EH (cell line): ENCODE data around the gene CSF1R.
"Not testable (repeated sequence)": the region's sequence is repeated elsewhere in the genome, so short reads cannot be mapped to it uniquely, and the experiment has no call there.

Source experiments
- DNase-seq: peaks from one replicate; pipeline ENCODE4 v3.0.0-alpha.2; 2015; ENCODE audit warnings: low read depth

The CSF1R gene

DNA sequence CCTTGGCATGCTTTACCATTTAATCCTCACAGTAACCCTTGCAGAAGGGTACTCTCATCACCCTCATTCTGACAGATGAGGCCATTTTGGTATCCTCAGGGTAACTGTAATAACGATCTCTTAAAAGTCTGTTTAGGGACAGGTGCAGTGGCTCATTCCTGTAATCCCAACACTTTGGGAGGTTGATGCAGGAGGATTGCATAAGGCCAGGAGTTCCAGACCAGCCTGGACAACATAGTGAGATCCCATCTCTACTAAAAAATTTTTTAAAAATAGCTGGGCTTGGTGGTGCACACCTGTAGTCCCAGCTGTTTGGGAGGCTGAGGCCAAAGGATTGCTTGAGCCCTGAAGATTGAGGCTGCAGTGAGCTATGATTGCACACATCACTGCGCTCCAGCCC, 31.8 kb downstream of the CSF1R start:
- DNase-seq: no peak

DNA sequence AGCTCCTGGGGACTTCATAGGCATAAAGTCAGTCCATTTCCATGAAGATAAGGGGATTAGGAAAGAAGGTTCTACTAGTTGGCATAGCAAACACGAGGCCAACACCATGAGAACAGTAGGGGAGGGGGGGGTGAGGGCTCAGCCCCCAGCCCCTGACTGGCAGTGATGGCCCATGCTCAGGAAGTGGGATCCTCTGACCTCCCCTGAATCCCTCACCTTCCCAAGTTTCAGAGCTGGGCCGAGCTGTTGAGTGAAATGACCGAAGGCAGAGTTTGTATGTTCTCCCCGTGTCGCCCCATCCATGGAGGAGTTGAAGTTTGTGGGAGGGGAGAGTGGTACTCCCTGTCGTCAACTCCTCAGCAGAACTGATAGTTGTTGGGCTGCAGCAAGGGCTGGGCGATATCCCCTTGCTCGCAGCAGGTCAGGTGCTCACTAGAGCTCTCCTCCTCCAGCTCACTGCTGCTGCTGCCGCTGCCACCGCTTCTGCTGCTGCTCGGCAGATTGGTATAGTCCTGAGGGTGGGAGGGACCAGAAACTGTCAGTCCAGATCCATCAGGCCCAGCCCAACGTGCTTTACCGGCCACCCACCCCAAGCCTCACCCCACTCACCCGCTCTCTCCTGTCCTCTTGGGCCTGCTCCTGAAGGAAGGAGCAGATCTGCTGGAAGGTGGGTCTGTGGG, 32.5 kb downstream of the CSF1R start:
- no peak for DNase-seq

DNA sequence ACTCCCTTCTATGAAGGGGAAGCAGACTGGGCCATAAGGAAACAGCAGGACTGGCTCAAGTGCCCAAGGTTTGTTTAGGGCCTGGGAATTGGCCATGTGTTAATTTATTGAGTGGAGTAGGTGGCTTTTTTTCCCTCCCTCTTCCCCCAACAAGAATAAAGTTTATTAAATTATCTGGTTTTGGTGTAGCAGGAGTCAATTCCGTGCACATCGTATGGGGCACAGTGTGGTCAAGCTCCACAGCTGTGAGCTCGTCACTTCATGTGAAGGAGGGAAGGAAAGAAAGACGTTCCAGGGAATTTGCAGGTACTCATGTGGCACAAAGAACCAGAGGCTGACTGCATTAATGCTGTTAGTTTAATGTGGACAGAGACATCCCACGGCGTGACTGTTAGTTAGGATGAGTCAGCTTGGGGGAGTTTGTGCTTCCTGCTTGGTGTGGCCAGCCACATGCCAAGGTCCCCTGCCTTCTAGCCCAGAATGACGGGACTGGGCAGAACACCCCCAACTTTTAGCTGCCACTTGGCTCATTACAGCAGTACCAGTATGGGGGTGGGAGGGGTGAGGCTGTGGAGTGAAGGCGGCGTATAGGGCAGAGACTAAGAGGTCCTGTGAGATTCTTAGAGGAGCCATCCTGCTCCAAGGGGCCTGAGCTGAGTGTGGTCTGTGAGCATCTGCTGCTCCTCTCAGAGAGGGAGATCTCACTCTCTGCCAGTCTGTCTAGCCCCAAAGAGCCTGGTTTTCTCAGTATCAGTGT, 33.2 kb downstream of the CSF1R start:
- peak; percentile 88 for DNase-seq

DNA sequence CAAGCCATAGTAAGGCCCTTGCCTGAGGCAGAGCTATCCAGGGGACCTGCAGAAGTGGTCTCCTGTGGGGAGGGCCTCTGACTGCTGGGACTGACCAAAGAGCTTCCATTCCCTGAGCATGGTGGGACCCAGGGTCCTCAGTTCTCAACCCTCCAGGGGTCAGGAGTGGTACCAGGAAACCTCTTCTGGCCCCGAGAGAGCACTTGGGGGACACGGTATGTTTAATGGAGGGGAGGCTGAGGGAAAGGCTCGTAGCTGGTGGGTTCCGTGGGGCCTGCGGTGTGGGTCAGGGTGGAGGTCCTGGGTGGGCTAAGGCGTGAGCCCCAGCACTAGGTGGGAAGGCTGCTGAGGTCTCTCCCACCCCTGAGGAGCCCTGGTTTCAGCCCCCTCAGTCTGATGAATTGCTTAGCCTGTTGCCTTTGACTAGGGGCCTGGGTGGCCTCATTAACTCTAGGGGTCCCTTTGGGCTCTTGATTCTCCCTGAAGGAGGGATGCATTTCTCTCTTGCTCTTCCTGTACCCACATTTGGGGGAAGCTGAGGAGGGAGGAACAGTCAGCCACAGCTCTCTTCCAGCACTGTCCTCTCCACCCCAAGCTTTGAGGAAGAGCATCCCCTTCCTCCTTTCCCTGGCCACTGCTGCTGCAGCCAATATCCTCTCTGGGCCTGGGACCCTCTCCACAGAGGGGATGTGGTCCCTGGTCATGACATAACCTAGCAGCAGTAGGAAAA, 34.0 kb downstream of the CSF1R start:
- no peak for DNase-seq

DNA sequence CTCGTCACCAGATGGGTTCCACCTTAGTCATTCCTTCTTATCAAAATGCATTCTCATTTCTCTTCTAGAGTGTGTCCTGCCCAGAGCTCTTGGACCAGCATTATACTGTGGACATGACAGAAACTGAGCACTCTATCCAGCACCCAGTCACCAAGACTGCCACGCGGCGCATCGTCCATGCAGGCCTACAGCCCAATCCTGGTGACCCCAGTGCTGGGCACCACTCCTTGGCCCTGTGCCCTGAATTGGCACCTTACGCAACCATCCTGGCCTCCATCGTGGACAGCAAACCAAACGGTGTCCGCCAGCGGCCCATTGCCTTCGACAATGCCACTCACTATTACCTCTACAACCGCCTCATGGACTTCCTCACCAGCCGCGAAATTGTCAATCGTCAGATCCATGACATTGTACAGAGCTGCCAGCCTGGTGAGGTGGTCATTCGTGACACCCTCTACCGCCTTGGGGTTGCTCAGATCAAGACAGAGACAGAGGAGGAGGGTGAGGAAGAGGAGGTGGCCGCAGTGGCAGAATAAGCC, 34.6 kb downstream of the CSF1R start:
- DNase-seq: no peak

DNA sequence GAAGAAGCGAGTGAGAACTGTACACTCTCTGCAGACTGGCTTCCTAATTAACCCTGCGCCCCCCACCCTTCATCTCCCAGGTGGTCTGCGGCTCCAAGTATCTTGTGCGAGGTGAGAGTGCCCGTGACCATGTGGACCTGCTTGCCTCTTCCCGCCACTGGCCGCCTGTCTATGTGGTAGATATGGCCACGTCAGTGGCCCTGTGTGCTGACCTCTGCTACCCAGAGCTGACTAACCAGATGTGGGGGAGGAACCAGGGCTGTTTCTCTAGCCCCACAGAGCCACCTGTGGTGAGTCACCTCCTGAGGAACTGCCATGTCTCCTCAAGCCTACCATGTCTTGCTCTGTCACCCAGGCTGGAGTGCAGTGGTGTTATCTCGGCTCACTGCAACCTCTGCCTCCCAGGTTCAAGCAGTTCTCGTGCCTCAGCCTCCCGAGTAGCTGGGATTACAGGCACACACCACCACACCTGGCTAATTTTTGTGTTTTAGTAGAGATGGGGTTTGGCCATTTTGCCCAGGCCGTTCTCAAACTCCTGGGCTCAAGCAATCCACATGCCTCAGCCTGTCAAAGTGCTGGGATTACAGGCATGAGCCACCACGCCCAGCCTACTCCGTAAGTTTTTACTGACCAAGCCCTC, 36.1 kb downstream of the CSF1R start:
- DNase-seq: peak; percentile 62

DNA sequence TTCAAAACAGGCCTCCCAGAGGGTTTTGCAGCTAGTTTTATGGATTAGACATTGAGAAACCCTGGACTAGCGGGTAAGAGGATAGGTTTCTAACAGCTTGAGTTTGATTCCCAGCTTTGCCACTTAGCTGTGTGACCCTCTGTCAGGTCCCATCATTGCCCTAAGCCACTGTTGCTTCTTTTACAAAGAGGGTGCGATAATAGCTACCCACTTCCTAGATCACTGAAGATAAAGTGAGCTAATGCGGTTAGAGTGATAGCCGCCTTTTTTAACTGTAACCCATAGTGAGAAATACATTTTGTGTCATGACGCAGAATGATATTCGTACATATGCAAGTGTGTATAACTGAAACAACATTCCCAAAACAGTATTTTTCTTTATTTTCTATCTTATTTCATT, 40.3 kb downstream of the CSF1R start:
- no peak for DNase-seq

DNA sequence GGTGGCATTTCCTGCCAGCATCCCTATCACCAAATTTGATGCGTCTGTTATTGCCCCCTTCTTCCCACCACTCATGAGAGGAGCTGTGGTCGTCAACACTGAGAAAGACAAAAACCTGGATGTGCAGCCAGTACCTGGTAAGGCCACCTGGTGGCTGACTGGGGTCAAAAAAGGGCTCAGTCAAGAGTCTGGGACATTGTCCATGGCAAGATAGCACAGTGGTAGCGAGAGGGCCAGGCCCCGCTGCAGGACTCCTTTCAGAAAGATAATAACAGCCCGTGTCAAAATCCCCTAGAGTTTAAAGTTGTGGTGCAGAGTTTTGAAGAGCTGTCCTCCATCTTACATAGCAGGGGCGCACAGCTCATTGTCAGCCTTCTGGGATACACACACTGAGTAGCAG, 40.8 kb downstream of the CSF1R start:
- DNase-seq: no peak

DNA sequence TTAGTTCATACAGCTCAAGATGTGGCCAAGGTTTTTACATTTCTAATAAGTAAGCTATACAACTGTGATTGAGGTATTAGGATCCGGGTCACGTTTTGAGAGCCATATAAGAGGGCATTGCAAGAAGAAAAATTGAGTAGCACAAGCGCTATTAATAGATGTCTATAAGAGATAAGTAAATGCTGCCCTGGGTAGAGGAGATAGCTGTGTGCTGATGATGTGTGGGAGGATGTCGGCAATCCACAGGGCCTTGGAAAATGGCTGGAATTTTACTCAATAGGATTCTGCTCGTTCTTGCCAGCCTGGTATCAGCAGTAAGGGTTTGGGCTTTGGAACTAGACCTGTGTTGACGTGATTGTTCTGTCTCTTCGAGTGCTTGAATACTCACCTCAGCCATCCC, 41.6 kb downstream of the CSF1R start:
- DNase-seq: peak; percentile 15

DNA sequence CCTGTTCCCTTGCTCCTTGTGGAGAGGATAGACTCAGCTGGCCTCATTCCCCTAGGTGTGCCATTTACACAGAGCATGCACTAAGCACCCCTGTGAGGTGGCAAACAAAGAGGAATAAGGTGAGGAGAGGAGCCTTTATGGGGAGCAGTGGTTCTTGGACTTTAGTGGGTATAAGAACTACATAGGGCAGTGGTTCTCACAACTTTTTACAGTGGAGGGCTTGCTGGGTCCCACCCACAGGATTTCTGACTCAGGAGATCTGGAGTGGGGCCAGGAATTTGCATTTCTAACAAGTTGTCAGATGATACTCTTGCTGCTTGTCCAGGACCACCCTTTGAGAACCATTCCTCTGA, 42.0 kb downstream of the CSF1R start:
- peak; percentile 80 for DNase-seq

DNA sequence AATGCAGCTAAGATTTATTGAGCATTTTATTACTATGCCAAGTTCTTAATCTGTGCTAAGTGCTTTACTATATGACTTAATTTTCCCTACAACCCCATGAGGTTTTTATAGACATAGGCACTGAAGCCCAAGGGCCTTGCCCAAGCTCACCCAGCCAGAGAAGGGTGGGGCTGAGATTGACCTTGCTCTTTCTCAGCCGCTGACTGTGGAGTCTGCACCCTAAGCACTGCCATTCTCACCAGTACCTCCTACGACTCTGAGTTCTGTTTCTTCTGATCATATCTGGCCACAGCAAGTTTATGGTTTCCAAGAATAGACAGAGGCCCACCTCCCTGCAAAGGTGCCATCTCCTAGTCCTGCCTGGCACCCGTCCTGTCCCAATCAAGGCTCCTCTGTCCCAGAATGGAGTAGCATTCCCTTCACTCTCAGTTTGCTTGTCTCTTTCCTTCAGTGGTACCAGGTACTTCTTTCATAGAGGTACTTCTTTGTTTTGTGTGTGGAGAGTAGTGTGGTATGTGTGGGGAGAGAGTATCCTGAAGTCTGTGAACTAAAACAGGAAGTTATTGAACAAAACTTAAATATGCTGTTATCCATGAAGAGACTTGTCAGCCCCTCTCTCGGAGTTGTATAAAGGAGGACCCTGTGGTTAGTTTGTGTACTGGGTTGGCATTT, 42.6 kb downstream of the CSF1R start:
- no peak for DNase-seq

DNA sequence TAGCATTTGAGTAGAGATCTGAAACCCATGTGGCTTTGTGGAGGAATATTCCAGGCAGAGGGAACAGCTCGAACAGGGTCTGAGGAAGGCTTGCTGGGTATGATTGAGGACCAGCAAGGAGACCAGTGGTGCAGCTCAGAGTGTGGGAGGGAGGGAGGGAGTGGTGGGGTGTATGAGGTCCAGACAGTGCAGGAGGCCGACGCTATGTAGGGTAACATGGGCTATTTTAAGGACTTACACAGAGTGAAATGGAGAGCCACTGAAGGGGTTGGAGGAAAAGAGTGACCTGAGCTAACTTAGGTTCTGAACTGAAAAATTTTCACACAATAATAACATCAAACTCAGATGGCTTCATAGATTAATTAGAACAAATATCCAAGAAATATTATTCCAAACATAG, 43.9 kb downstream of the CSF1R start:
- DNase-seq: no peak

DNA sequence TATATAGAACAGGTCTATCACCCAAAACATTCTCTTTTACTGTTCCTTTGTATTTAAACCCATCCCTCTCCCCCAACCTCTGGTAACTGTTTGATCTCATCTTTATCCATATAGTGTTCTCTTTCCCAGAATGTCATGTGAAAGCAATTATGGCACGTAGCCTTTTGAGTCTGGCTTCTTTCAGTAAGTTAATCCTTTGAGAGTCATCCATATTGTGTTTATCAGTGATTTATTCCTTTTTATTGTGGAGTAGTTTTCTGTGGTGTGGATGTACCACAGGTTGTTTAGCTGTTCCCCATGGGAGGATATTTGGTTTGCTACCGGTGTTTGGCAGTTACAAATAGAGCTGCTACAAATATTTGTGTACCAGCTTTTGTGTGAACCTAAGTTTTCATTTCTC, 47.8 kb downstream of the CSF1R start:
- DNase-seq: no peak

DNA sequence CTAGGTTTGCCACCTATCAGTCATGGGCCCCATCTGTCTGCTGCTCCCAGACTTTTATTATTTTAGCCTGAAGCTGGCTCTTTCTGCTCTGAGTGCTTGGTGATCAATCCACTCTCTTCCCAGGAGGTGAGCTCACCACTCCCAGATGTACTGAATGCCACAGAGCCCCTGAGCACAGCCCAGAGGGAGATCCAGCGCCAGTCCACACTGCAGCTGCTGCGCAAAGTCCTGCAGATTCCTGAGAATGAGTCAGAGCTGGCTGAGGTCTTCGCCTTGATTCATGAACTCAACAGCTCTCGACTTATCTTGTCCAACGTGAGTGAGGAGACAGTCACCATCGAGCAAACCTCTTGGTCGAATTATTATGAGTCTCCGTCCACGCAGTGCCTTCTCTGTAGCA, 49.8 kb downstream of the CSF1R start:
- DNase-seq: peak; percentile 98

DNA sequence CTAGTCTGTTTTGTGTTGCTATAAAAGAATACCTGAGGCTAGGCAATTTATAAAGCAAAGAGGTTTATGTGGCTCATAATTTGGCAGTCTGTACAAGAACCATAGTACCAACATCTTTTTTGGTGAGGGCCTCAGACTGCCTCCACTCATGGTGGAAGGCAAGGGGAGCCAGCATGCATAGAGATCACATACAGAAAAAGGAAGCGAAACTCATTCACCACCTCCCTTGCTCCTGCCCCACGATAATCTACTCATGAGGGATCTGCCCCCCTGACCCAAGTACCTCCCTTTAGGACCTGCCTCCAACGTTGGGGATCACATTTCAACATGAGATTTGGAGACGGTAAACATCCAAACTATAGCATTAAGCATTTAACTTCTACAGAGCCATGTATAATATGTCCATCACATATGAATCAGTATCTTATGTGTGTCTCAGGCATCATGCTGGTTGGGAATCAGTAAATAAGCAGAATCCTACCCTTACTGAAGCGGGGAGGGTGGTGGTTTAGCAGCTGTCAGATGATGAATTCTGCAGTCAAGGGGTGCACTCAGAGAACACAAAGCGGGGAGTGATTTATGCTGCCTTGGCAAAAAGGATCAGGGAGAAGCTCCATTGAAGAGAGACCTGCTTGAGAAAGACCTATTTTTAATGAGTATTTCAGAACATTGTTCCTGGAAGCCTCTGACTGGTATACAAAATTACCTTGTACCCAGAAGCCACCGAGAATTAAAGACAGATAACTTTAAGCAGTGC, 51.0 kb downstream of the CSF1R start:
- DNase-seq: no peak

DNA sequence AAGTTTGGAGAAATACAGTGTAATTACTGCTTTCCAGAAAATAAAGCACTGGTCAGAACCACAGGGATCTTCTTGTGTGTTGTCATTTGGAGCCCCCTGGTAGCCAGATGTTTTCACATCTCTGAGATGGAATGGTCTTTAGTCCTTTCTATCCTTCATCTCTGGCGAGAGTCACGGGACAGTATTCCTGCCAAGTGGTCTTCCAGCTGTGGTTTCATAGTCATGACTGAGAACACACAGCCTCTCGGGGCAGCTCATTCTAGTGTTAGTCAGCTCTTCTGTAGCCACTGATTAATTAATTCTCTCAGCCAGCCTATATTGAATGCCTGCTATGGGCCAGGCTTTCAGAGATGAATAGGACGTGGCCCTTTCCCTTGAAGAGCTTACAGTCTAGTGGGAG, 51.7 kb downstream of the CSF1R start:
- peak; percentile 86 for DNase-seq

DNA sequence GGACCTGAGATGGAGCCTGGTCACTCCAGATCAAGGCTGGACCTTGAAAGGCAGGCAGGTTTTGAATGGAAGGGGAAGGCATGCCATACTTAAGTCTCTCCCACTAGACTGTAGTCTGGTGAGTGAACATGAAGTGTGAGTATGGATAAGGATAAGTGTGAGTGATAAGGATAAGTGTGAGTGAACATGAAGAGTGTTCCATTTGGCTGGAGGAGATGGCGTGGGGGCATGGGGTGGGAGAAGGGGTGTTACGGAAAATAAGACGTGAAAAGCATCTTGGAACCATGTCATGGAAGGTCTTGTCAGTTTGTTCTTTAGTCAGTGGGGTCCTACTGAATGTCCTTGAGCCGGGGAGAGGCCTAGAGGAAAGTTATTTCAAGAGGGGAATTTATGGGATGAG, 53.0 kb downstream of the CSF1R start:
- DNase-seq: no peak

DNA sequence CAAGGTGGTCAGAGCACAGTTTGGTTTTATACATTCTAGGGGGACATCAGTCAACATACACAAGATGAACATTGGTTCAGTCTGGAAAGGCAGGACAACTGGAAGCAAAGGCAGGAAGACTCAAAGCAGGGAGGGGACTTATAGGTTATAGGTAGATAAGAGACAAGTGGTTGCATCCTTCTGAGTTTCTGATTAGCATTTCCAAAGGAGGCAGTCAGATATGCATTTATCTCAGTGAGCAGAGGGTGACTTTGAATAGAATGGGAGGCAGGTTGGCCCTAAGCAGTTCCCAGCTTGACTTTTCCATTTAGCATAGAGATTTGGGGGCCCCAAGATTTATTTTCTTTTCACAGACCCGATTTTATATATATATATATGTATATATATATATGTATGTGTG, 58.3 kb downstream of the CSF1R start:
- not testable (repeated sequence) for DNase-seq

DNA sequence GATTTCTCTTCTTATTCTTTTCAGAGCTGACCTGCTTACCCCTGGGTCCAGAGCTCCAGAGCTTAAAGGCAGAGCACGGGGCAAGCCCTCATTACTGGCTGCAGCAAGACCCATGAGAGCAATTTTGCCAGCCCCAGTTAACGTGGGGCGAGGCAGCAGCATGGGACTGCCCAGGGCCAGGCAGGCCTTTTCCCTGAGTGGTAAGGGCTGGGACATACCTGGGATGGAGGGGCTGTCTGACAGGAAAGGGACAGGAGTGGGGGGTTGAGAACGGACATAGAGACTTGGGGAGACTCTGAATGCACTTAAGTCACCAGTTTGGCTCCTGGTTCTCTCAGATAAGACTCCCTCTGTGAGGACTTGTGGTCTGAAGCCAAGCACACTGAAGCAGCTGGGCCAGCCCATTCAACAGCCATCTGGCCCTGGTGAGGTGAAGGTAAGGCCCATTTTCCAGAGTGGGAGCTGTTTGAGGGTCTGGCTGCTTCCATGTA, 59.6 kb downstream of the CSF1R start:
- DNase-seq: no peak

DNA sequence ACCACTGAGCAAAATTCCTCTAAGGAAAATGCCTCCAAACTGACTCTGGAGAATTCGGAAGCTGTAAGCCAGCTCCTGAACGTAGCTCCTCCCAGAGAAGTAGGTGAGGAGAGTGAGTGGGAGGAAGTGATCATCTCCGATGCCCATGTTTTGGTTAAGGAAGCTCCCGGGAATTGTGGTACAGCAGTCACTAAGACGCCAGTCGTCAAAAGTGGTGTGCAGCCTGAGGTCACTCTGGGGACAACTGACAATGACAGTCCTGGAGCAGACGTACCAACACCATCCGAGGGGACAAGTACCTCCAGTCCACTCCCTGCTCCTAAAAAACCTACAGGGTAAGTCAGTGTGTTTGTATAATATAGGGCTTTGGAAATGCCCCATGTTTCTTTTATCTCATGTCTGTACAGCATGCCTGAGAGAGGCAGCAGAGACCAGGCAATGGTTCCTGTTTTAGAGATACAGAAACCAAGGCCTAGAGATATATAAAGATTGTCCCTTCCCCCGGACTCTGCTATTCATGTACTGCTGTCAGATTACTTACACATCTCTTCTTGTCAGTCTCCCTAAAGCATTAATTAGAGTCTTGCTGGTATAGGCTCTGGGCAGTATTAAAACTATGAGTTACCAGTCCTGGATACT, 61.9 kb downstream of the CSF1R start:
- DNase-seq: peak; percentile 40

DNA sequence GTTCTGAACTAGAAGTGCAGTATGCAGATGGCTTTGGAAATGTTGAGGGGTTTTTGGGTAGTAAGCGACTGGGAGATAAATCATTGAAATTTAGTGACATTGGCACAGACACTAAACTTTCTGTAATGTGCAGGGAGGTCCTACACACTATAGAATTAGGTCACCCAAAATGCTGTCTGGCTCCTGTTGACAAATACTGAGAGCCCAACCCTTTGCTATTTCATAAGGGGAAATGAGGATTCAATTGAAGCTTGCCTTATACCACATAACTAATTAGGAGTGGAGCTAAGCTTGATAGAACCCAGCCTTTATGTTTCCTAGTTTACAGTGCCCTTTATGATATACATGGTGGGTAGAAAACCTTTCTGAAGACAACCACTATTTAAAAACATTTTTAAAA, 63.2 kb downstream of the CSF1R start:
- DNase-seq: no peak
